H9 (cell line): ENCODE measurements around the gene LCNL1. TPM values are rescaled to one million over a fixed set of nuclear protein-coding genes. Genes with fewer than 3 reads are reported as not detected.

Source experiments
- DNase-seq: peaks from one replicate; pipeline ENCODE4 v3.0.0-alpha.2; 2017
- H2AFZ ChIP-seq: one replicate; pipeline ENCODE4 v1.6.1; 2013; ENCODE audit warnings: mild to moderate bottlenecking, low read length, control low read depth, moderate library complexity
- H2AK5ac ChIP-seq: 2 replicates; pipeline ENCODE4 v1.6.1; 2013; ENCODE audit warnings: low read length, control low read depth, mixed read lengths; ENCODE audit not compliant: insufficient read length
- H2BK120ac ChIP-seq: one replicate; pipeline ENCODE4 v1.6.1; 2013; ENCODE audit warnings: low read depth, mild to moderate bottlenecking, low read length, control low read depth, inconsistent platforms; ENCODE audit not compliant: poor library complexity, severe bottlenecking
- H2BK12ac ChIP-seq: 2 replicates; pipeline ENCODE4 v1.6.1; 2013; ENCODE audit warnings: low read length, control low read depth, mixed read lengths, low read depth; ENCODE audit not compliant: insufficient read length
- H2BK15ac ChIP-seq: 2 replicates; pipeline ENCODE4 v1.6.1; 2013; ENCODE audit warnings: low read depth, low read length, control low read depth
- H2BK20ac ChIP-seq: one replicate; pipeline ENCODE4 v1.6.1; 2013; ENCODE audit warnings: low read depth, mild to moderate bottlenecking, low read length, control low read depth, inconsistent platforms; ENCODE audit not compliant: poor library complexity, severe bottlenecking
- H2BK5ac ChIP-seq: 2 replicates; pipeline ENCODE4 v1.6.1; 2013; ENCODE audit warnings: low read length, control low read depth, mixed read lengths; ENCODE audit not compliant: insufficient read length
- H3K14ac ChIP-seq: 2 replicates; pipeline ENCODE4 v1.6.1; 2013; ENCODE audit warnings: low read length, control low read depth; ENCODE audit not compliant: insufficient read depth
- H3K18ac ChIP-seq: 2 replicates; pipeline ENCODE4 v1.6.1; 2013; ENCODE audit warnings: low read depth, mild to moderate bottlenecking, mixed read lengths, low read length, control low read depth; ENCODE audit not compliant: insufficient read length
- H3K23ac ChIP-seq: 2 replicates; pipeline ENCODE4 v1.6.1; 2013; ENCODE audit warnings: low read length, control low read depth, mixed read lengths, low read depth; ENCODE audit not compliant: insufficient read length
- H3K23me2 ChIP-seq: 2 replicates; pipeline ENCODE4 v1.6.1; 2013; ENCODE audit warnings: low read depth, mild to moderate bottlenecking, mixed read lengths, low read length, control low read depth; ENCODE audit not compliant: insufficient read length, poor library complexity, severe bottlenecking
- H3K27ac ChIP-seq: 2 replicates; pipeline ENCODE4 v1.5.1; 2013; ENCODE audit warnings: low read length, control low read depth, mixed read lengths, low read depth; ENCODE audit not compliant: insufficient read length
- H3K27me3 ChIP-seq: 2 replicates; pipeline ENCODE4 v1.6.1; 2013; ENCODE audit warnings: low read length, control low read depth, inconsistent platforms; ENCODE audit not compliant: insufficient read depth
- H3K4ac ChIP-seq: 2 replicates; pipeline ENCODE4 v1.6.1; 2013; ENCODE audit warnings: low read depth, mild to moderate bottlenecking, control low read depth, inconsistent platforms, low read length, moderate library complexity
- H3K4me1 ChIP-seq: 2 replicates; pipeline ENCODE4 v1.6.1; 2013; ENCODE audit warnings: low read length, control low read depth, inconsistent platforms; ENCODE audit not compliant: insufficient read depth
- H3K4me2 ChIP-seq: 2 replicates; pipeline ENCODE4 v1.6.1; 2013; ENCODE audit warnings: low read length, control low read depth, mixed read lengths; ENCODE audit not compliant: insufficient read length, insufficient read depth
- H3K56ac ChIP-seq: 2 replicates; pipeline ENCODE4 v1.6.1; 2013; ENCODE audit warnings: low read depth, mild to moderate bottlenecking, mixed read lengths, low read length, control low read depth; ENCODE audit not compliant: insufficient read length
- H3K79me1 ChIP-seq: 2 replicates; pipeline ENCODE4 v1.6.1; 2013; ENCODE audit warnings: low read depth, mild to moderate bottlenecking, moderate library complexity, low read length, control low read depth, inconsistent platforms; ENCODE audit not compliant: insufficient read depth, poor library complexity, severe bottlenecking
- H3K79me2 ChIP-seq: 2 replicates; pipeline ENCODE4 v1.6.1; 2013; ENCODE audit warnings: low read length, control low read depth, inconsistent platforms; ENCODE audit not compliant: insufficient read depth
- H3K9ac ChIP-seq: 2 replicates; pipeline ENCODE4 v1.6.1; 2013; ENCODE audit warnings: low read length, control low read depth, mixed read lengths; ENCODE audit not compliant: insufficient read length; ENCODE audit errors: extremely low read depth
- H3K9me3 ChIP-seq: one replicate; pipeline ENCODE4 v1.6.1; 2013; ENCODE audit warnings: low read depth, low read length, inconsistent platforms; ENCODE audit not compliant: control insufficient read depth
- H3T11ph ChIP-seq: one replicate; pipeline ENCODE4 v1.6.1; 2013; ENCODE audit warnings: mild to moderate bottlenecking, low read length, control low read depth, inconsistent platforms
- H4K20me1 ChIP-seq: one replicate; pipeline ENCODE4 v1.6.1; 2013; ENCODE audit not compliant: control insufficient read depth, insufficient read length, insufficient read depth
- H4K5ac ChIP-seq: 2 replicates; pipeline ENCODE4 v1.6.1; 2013; ENCODE audit warnings: low read depth, mild to moderate bottlenecking, mixed read lengths, low read length, control low read depth; ENCODE audit not compliant: insufficient read length
- H4K8ac ChIP-seq: replicated peaks from 2 replicates; pipeline ENCODE4 v1.6.1; 2013; ENCODE audit warnings: low read length, control low read depth, mixed read lengths, low read depth; ENCODE audit not compliant: insufficient read length
- H4K91ac ChIP-seq: 2 replicates; pipeline ENCODE4 v1.6.1; 2013; ENCODE audit warnings: low read depth, mild to moderate bottlenecking, moderate library complexity, mixed read lengths, low read length, control low read depth; ENCODE audit not compliant: insufficient read length
- H3K27ac Mint-ChIP-seq, 3 experiments: 2 replicates in 2 of 3; 3 replicates in 1 of 3; pipeline ENCODE4 v1.8.0; 2020 to 2021; ENCODE audit warnings: mixed read lengths in 3 of 3, mild to moderate bottlenecking in 1 of 3, moderate library complexity in 1 of 3
- H3K27me3 Mint-ChIP-seq: 2 replicates; pipeline ENCODE4 v1.8.0; 2021; ENCODE audit warnings: low read depth, mild to moderate bottlenecking, moderate library complexity, mixed read lengths
- H3K36me3 Mint-ChIP-seq, 3 experiments: 2 replicates in 2 of 3; 3 replicates in 1 of 3; pipeline ENCODE4 v1.8.0; 2020 to 2021; ENCODE audit warnings: low read depth in 3 of 3, mixed read lengths in 3 of 3; ENCODE audit not compliant: insufficient read depth in 1 of 3
- H3K4me1 Mint-ChIP-seq, 2 experiments: 2 replicates each; pipeline ENCODE4 v1.8.0; 2020; ENCODE audit warnings: mixed read lengths in 2 of 2
- H3K4me3 Mint-ChIP-seq, 2 experiments: 2 replicates in 1 of 2; 3 replicates in 1 of 2; pipeline ENCODE4 v1.8.0; 2020 to 2021; ENCODE audit warnings: mild to moderate bottlenecking in 2 of 2, mixed read lengths in 2 of 2, moderate library complexity in 1 of 2
- H3K9me3 Mint-ChIP-seq, 2 experiments: 2 replicates in 1 of 2; 3 replicates in 1 of 2; pipeline ENCODE4 v1.8.0; 2020; ENCODE audit warnings: mild to moderate bottlenecking in 2 of 2, mixed read lengths in 2 of 2, moderate library complexity in 1 of 2
- WGBS: extraction: QIAGEN DNeasy Blood & Tissue Kit; methylation state at CpG from one replicate; pipeline ENCODE4 v1.1.7; 2013; ENCODE audit warnings: missing lambda C conversion rate, low lambda C conversion rate, mixed read lengths; ENCODE audit not compliant: insufficient read length; ENCODE audit errors: extremely low coverage; 5-methylcytosine and 5-hydroxymethylcytosine counted together
- total RNA-seq: library from RNA; stranded (reverse); gene quantifications from 2 replicates; pipeline ENCODE4 v1.2.1, GENCODE V29; 2021
- TF ChIP-seq, protein P1 (sequence below): fragments of 200-600 bp; sonication (generic); conservative IDR thresholded peaks from 3 replicates; pipeline ENCODE4 v1.8.0; 2021; ENCODE audit warnings: antibody characterized with exemption, mild to moderate bottlenecking

LCNL1 gene
- total RNA-seq, 1 experiment from 2014 or later, result 0.20 TPM

DNA sequence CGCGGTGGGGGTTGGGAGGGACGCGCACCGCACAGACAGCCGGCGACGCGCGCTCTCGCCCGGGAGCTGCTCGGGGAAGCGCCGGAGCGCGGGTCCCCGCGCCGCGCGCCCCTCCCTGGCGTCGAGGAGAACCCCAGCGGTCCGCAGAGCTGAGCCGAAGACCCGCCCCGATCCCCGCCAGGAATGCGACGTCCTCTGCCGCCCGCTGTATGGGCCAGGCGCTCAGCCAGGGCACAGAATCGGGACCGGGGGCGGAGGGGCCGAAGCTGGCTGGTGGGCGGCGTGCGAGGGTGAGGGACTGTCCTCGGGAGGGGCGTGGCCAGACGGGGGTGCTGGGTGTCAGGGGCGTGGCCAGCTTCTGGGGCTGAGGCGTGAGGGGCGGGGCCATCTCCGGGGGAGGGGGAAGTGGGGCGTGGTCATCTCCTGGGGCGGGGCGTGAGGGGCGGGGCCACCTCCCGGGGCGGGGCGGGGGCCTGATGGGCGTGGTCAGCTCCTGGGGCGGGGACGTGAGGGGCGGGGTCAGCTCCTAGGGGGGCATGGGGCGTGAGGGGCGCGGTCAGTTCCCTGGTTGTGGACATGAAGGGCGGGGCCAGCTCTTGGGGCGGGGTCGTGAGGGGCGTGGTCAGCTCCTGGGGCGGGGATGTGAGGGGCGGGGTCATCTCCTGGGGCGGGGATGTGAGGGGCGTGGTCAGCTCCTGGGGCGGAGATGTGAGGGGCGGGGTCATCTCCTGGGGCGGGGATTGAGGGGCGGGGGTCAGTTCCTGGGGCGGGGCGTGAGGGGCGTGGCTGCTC is 4.5 kb upstream of the LCNL1 start:
- Histone ChIP-seq H3K4ac (no peak overlapping the region), H3K14ac (peak overlapping the region; percentile 41; the same call in 1 of the 2 replicates), H2AFZ (no peak overlapping the region), H3K9me3 (no peaks in the 10 kb centered on the region), H2BK5ac (no peak overlapping the region), H3K18ac (peak overlapping the region; percentile 65), H3K4me2 (peak overlapping the region; percentile 59), H4K8ac (no peak overlapping the region), H3K79me1 (no peaks in the 10 kb centered on the region), H3T11ph (no peak overlapping the region), H2BK12ac (no peak overlapping the region), H3K79me2 (no peaks in the 10 kb centered on the region), H4K20me1 (no peaks in the 10 kb centered on the region), H3K56ac (no peak overlapping the region), H3K4me1 (no peaks in the 10 kb centered on the region; the same call in 1 of the 2 replicates), H2BK15ac (no peak overlapping the region), H4K5ac (no peak overlapping the region), H3K23me2 (peaks cover 9% of the 10 kb centered on the region), H3K27me3 (no peaks in the 10 kb centered on the region), H2AK5ac (no peak overlapping the region), H2BK20ac (no peak overlapping the region), H4K91ac (no peak overlapping the region), H3K27ac (no peak overlapping the region), H3K9ac (no peak overlapping the region), H3K23ac (no peak overlapping the region), H2BK120ac (no peak overlapping the region)
- H3K27me3 Mint-ChIP-seq, result peaks cover 7% of the 10 kb centered on the region
- peaks cover 2 to 16% of the 10 kb centered on the region in 2 experiments for H3K4me1 Mint-ChIP-seq
- no peaks in the 10 kb centered on the region for H3K9me3 Mint-ChIP-seq
- peak overlapping the region; percentile 54 to 78 for H3K4me3 Mint-ChIP-seq
- H3K27ac Mint-ChIP-seq, result no peak overlapping the region
- TF ChIP-seq, protein P1, sequence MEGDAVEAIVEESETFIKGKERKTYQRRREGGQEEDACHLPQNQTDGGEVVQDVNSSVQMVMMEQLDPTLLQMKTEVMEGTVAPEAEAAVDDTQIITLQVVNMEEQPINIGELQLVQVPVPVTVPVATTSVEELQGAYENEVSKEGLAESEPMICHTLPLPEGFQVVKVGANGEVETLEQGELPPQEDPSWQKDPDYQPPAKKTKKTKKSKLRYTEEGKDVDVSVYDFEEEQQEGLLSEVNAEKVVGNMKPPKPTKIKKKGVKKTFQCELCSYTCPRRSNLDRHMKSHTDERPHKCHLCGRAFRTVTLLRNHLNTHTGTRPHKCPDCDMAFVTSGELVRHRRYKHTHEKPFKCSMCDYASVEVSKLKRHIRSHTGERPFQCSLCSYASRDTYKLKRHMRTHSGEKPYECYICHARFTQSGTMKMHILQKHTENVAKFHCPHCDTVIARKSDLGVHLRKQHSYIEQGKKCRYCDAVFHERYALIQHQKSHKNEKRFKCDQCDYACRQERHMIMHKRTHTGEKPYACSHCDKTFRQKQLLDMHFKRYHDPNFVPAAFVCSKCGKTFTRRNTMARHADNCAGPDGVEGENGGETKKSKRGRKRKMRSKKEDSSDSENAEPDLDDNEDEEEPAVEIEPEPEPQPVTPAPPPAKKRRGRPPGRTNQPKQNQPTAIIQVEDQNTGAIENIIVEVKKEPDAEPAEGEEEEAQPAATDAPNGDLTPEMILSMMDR, result no peak
- peak; percentile 94 for DNase-seq
- peaks cover 0 to 3% (median 0%) of the 10 kb centered on the region in 3 experiments; a peak in 1 of 7 replicates for H3K36me3 Mint-ChIP-seq
- no CpG with 5 or more reads among the region's 78 CpGs for WGBS
